ENCODE data around the gene KLHL29. TPM values are rescaled to one million over a fixed set of nuclear protein-coding genes. Genes with fewer than 3 reads are reported as not detected.

Gene KLHL29
- total RNA-seq, 3 donors from 2014 or later, result 2.6 to 13.0 (median 5.5) TPM

DNA sequence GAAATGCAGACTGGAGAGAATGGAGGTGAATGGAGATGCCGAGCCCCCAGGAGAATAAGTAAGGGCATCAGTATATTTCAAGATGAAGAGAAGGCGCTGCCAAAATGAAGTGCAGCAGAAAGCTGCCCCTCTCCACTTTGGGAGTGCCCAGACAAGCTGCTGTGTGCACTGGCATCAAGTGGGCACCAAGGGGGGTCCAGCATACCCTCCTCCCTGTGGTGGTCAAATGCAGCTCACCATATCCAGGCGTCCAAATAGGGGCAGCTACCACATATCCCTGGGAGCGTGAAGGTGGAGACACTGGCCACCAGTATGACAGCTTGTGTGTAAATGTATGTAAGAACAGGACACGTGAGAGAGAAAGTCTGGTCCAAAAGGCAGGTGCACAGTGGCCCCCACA, 236.6 kb downstream of the KLHL29 start:
- Histone ChIP-seq H3K4me1 (ENCODE audit: low read depth) (peaks cover 3% of the 10 kb centered on the region), H3K9me3 (peaks cover 6% of the 10 kb centered on the region), H3K4me3 (no peak overlapping the region), H3K36me3 (ENCODE audit: low read depth) (no peaks in the 10 kb centered on the region)
- ATAC-seq, result no peak
- DNase-seq, result no peak
- intact Hi-C loops (cut with DNase I, micrococcal nuclease), result no loop called here
- no peak for TF ChIP-seq CTCF (IDR thresholded peaks at IDR 0.05)

DNA sequence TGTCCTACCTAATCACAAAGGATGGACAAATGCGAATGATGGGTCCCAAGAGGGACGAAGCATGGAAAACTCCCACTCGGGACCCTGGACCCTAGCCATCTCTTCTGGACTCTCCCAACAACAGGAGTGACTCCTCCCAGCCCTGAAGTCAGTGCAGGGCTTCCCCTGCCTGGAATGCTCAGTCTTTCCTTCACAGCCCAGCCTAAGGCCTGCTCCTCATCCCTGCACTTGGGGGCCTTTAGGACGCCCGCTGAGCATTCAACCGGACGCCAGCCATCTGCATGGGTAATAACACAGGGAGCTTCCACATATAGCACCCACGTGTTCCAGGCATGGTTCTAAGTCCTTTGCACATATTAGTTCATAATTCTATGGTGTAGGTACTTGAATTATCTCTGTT, 237.5 kb downstream of the KLHL29 start:
- ATAC-seq (no peak), DNase-seq (no peak)
- Histone ChIP-seq H3K4me3 (no peak overlapping the region), H3K9me3 (peaks cover 6% of the 10 kb centered on the region), H3K4me1 (ENCODE audit: low read depth) (peaks cover 3% of the 10 kb centered on the region), H3K36me3 (ENCODE audit: low read depth) (no peaks in the 10 kb centered on the region)
- no peak for TF ChIP-seq CTCF (IDR thresholded peaks at IDR 0.05)
- intact Hi-C loops (cut with DNase I, micrococcal nuclease), result no loop called here

DNA sequence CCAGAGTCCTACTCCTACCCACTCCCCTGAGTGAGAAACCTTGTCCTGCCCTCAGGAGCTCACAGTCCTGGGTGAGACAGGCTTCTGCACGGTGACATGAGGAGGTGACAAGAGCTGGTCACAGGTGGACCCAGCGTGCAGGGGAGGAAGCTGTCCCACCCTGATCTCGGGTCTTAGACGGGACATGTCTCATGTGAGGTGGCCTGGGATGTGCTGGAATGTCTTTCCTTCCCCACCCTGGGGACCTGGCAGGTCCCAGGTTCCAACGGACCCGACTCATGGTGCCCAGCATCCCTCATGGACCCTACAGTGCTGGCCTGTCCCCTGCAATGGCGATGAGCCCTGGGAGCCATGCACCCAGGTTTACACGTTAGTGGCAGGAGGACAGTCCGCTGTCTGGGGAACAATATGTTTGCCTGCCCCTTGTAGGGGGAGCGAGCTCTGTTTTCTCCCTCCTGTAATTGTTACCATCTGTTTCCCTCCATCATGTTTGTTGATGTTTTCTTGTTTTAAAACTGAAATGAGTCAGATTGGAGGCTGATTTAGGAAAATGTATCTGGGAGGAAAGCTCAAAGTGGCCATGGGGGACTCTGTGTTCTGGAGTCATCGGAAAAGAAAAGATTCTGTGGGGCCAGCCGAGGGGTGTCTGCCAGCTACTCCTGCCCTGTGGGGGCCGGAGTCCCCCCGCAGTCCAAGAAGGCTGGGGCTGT, 238.1 kb downstream of the KLHL29 start:
- Histone ChIP-seq H3K36me3 (ENCODE audit: low read depth) (no peaks in the 10 kb centered on the region), H3K4me1 (ENCODE audit: low read depth) (peaks cover 3% of the 10 kb centered on the region), H3K9me3 (peaks cover 6% of the 10 kb centered on the region), H3K4me3 (no peak overlapping the region)
- ATAC-seq (no peak), DNase-seq (no peak)
- TF ChIP-seq CTCF (IDR thresholded peaks at IDR 0.05), result no peak
- intact Hi-C loops (cut with DNase I, micrococcal nuclease), result no loop called here

- Histone ChIP-seq H3K9me3 (peaks cover 6% of the 10 kb centered on the region), H3K4me1 (ENCODE audit: low read depth) (peaks cover 3% of the 10 kb centered on the region), H3K4me3 (no peak overlapping the region), H3K36me3 (ENCODE audit: low read depth) (no peaks in the 10 kb centered on the region)
- intact Hi-C loops (cut with DNase I, micrococcal nuclease), result no loop called here
- ATAC-seq, result no peak
- DNase-seq, result peak in 1 of 3 donors; percentile 16
- TF ChIP-seq CTCF (IDR thresholded peaks at IDR 0.05), result no peak
Observed at GRCh38 chr2:23624378-23624777, 239.4 kb downstream of the KLHL29 start.

GRCh38 chr2:23624915-23625314, 239.9 kb downstream of the KLHL29 start:
- Histone ChIP-seq H3K9me3 (peaks cover 6% of the 10 kb centered on the region), H3K4me1 (ENCODE audit: low read depth) (peaks cover 3% of the 10 kb centered on the region), H3K36me3 (ENCODE audit: low read depth) (no peaks in the 10 kb centered on the region), H3K4me3 (no peak overlapping the region)
- ATAC-seq (no peak), DNase-seq (no peak)
- no peak for TF ChIP-seq CTCF (IDR thresholded peaks at IDR 0.05)
- intact Hi-C loops (cut with DNase I, micrococcal nuclease), result no loop called here
